Upper lobe of left lung (tissue), 6 donors: ENCODE data around the gene APOL3. TPM values are rescaled to one million over a fixed set of nuclear protein-coding genes. Genes with fewer than 3 reads are reported as not detected.

Experiments used
- ATAC-seq, 2 donors: fragments of 200-7000 bp; cut with Tn5 transposase; one replicate each; pipeline ENCODE4 v1.9.1; 2022; ENCODE audit warnings: mild to moderate bottlenecking in 2 of 2, moderate library complexity in 2 of 2; ENCODE audit not compliant: low FRiP score in 2 of 2
- DNase-seq, 2 donors: peaks; one replicate each; pipeline ENCODE4 v3.0.0-alpha.2; 2019 to 2020
- H3K27ac ChIP-seq, 4 donors: fragments of 200-600 bp; sonication (generic); one replicate each; pipeline ENCODE4 v1.5.1; 2016 to 2019
- H3K27me3 ChIP-seq, 4 donors: fragments of 200-600 bp; sonication (generic); one replicate each; pipeline ENCODE4 v1.5.1; 2017 to 2019
- H3K36me3 ChIP-seq, 4 donors: fragments of 200-600 bp; sonication (generic); one replicate each; pipeline ENCODE4 v1.5.1; 2016 to 2019
- H3K4me1 ChIP-seq, 4 donors: fragments of 200-600 bp; sonication (generic); one replicate each; pipeline ENCODE4 v1.5.1; 2018 to 2019
- H3K4me3 ChIP-seq, 4 donors: fragments of 200-600 bp; sonication (generic); one replicate each; pipeline ENCODE4 v1.5.1; 2017 to 2019; ENCODE audit warnings: mild to moderate bottlenecking in 2 of 4, moderate library complexity in 1 of 4
- H3K9me3 ChIP-seq, 4 donors: fragments of 200-600 bp; sonication (generic); one replicate each; pipeline ENCODE4 v1.5.1; 2018 to 2019
- EP300 ChIP-seq, 4 donors: sonication (generic); formaldehyde crosslinking; IDR thresholded peaks; one replicate each; pipeline ENCODE4 v1.5.1; 2017; ENCODE audit warnings: antibody characterized with exemption in 4 of 4, control low read depth in 2 of 4
- POLR2A ChIP-seq, 4 donors: fragments of 450-650 bp; IDR thresholded peaks; one replicate each; pipeline ENCODE4 v1.5.1; 2016 to 2017; ENCODE audit warnings: antibody characterized with exemption in 4 of 4, mild to moderate bottlenecking in 2 of 4
- POLR2AphosphoS5 ChIP-seq, 2 donors: sonication (generic); formaldehyde crosslinking; IDR thresholded peaks; one replicate each; pipeline ENCODE4 v1.5.1; 2017; ENCODE audit warnings: antibody characterized with exemption in 2 of 2
- WGBS, 2 donors: methylation state at CpG; one replicate each; pipeline ENCODE4 v1.1.5; 2017 to 2018; 5-methylcytosine and 5-hydroxymethylcytosine counted together
- total RNA-seq, 6 donors: library from RNA; depleted of rRNA in 4 of 6; stranded (reverse); fragments of >200 nt in 4 of 6; gene quantifications; one replicate each; pipeline versions ENCODE4 v1.1.0 to v1.2.1, GENCODE V29; 2016 to 2021
- TF ChIP-seq, protein P1 (sequence below), 6 experiments: fragments of 450-650 bp in 4 of 6; fragments of 200-600 bp in 2 of 6; sonication (generic) in 2 of 6; IDR thresholded peaks; one replicate each; pipeline ENCODE4 v1.5.1; 2016 to 2019; ENCODE audit warnings: antibody characterized with exemption in 6 of 6
- donor health status: DM: no; HTN: no; CAD: no; lungs with moderate emphysema.
- donor health status: DM: no; HTN: yes; CAD: no; lungs with severe emphysema.

Gene APOL3
- total RNA-seq, 6 donors from 2014 or later: 40.4 to 88.0 (median 54.5) TPM

DNA sequence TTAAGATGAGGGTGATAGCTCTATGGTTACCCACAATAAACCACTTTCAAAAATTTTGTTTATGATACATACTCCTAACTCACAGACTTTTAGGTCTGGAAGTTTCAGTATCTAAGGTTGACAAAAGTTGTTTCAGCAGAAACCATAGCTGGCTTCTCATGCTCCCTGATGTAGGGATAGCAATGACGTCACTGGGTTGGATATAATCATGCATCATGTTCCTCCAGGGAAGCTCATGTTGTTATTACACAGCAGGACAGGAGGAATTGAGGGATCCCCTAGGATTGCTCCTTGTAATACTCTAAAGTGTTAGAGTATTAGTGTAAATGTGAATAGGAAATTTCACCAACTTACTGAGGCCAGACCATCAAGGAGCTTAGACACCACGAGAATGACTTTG, 23.6 kb downstream of the APOL3 start:
- Histone ChIP-seq H3K27me3 (no peaks in the 10 kb centered on the region), H3K4me1 (peaks cover 0 to 8% (median 4%) of the 10 kb centered on the region in 4 donors), H3K27ac (no peak overlapping the region), H3K4me3 (no peak overlapping the region), H3K36me3 (peaks cover 8 to 21% (median 21%) of the 10 kb centered on the region in 4 donors), H3K9me3 (no peaks in the 10 kb centered on the region)
- no peak for TF ChIP-seq POLR2AphosphoS5 (IDR thresholded peaks at IDR 0.05)
- TF ChIP-seq, protein P1, sequence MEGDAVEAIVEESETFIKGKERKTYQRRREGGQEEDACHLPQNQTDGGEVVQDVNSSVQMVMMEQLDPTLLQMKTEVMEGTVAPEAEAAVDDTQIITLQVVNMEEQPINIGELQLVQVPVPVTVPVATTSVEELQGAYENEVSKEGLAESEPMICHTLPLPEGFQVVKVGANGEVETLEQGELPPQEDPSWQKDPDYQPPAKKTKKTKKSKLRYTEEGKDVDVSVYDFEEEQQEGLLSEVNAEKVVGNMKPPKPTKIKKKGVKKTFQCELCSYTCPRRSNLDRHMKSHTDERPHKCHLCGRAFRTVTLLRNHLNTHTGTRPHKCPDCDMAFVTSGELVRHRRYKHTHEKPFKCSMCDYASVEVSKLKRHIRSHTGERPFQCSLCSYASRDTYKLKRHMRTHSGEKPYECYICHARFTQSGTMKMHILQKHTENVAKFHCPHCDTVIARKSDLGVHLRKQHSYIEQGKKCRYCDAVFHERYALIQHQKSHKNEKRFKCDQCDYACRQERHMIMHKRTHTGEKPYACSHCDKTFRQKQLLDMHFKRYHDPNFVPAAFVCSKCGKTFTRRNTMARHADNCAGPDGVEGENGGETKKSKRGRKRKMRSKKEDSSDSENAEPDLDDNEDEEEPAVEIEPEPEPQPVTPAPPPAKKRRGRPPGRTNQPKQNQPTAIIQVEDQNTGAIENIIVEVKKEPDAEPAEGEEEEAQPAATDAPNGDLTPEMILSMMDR (IDR thresholded peaks at IDR 0.05): no peak
- TF ChIP-seq POLR2A (IDR thresholded peaks at IDR 0.05): no peak
- TF ChIP-seq EP300 (IDR thresholded peaks at IDR 0.05): no peak
- WGBS, 2 donors: 78 to 82% methylated on average over 2 of the region's 2 CpGs
- DNase-seq (no peak), ATAC-seq (peak in 1 of 2 donors; percentile 60)

DNA sequence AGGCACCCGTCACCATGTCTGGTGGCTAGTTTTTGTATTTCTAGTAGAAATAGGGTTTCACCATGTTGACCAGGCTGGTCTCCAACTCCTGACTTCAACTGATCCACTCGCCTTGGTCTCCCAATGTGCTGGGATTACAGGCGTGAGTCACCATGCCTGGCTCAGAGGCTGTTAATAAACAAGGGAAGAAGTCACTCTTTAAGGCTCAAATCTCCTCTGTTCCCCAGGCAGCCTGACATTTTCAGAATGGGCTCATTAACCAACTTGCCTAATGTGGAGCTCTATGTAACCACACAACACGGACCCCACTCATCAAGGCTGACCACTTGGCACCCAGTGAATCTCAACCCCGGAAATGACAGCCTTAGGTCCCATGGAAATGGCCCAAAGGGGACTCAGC, 24.1 kb downstream of the APOL3 start:
- peaks cover 0 to 8% (median 4%) of the 10 kb centered on the region in 4 donors for H3K4me1 ChIP-seq
- no peak overlapping the region for H3K4me3 ChIP-seq
- peak overlapping the region in 1 of 4 donors; percentile 17 for H3K27ac ChIP-seq
- ATAC-seq: peak in 1 of 2 donors; percentile 76
- no peaks in the 10 kb centered on the region for H3K9me3 ChIP-seq
- peaks cover 8 to 17% (median 16%) of the 10 kb centered on the region in 4 donors for H3K36me3 ChIP-seq
- TF ChIP-seq, protein P1 (IDR thresholded peaks at IDR 0.05): no peak
- TF ChIP-seq POLR2A (IDR thresholded peaks at IDR 0.05) (no peak), POLR2AphosphoS5 (IDR thresholded peaks at IDR 0.05) (no peak), EP300 (IDR thresholded peaks at IDR 0.05) (no peak)
- H3K27me3 ChIP-seq: no peaks in the 10 kb centered on the region
- no peak for DNase-seq
- WGBS, 2 donors: 89 to 94% methylated on average over 5 of the region's 5 CpGs

DNA sequence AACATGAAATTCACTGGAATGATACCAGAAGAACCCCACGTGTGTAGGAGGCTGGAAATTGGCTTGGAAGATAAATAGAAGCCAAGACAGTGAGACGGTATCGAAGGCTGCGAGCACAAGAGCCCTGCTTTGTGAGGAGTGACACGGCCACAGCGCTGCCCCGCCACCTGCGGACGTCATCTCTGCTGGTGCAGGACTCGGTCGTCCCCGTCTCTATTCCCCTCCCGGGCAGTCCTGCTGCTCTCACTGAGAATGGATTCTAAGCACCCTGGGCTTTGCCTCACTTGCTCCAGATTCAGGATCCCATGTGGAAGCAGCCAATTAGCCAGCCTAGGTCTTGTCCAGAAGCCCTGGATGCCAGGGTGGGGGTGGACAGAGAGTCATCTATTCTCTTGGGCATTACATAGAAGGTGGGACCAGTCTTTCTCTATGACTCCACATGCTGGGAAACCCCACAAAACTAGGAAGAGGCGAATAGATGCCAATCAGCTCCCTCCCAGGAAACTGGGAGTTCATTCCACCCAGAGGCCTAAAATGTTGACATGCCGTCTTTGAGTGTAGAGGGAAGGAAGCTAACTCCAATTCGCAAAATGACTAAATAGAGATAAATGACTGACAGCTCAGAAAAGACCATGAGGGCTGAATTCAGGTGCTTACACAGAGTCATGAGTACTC, 25.1 kb downstream of the APOL3 start:
- Histone ChIP-seq H3K9me3 (no peaks in the 10 kb centered on the region), H3K27ac (no peak overlapping the region), H3K4me3 (no peak overlapping the region), H3K4me1 (peaks cover 0 to 8% (median 4%) of the 10 kb centered on the region in 4 donors), H3K27me3 (no peaks in the 10 kb centered on the region), H3K36me3 (peaks cover 0 to 7% (median 6%) of the 10 kb centered on the region in 4 donors)
- TF ChIP-seq, protein P1 (IDR thresholded peaks at IDR 0.05): no peak
- TF ChIP-seq POLR2AphosphoS5 (IDR thresholded peaks at IDR 0.05): no peak
- TF ChIP-seq POLR2A (IDR thresholded peaks at IDR 0.05): no peak
- no peak for TF ChIP-seq EP300 (IDR thresholded peaks at IDR 0.05)
- ATAC-seq (no peak), DNase-seq (no peak)
- WGBS, 2 donors: 78 to 86% methylated on average over 16 of the region's 16 CpGs

DNA sequence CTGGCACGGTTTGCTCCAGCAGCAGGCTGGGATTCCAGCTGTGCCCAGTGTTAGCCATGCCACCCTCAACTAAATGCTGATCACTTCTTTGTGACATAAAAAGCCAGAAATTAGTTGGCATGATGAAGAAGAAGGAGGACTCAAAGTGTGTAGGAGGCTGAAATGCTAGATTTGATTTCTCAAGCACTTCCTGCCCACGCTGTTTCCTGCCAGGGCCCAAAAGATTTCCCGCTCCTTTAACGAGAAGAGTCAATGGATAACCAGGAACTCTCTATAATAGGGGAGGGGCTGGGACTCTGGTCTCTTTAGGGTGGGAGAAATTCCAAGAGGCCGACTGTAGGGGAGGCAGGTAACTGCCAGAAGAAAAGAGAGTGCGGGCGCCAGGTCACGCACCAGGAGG, 26.4 kb downstream of the APOL3 start:
- Histone ChIP-seq H3K27ac (no peak overlapping the region), H3K9me3 (no peaks in the 10 kb centered on the region), H3K27me3 (no peaks in the 10 kb centered on the region), H3K4me3 (no peak overlapping the region), H3K4me1 (peaks cover 3 to 8% (median 6%) of the 10 kb centered on the region in 4 donors), H3K36me3 (no peaks in the 10 kb centered on the region)
- 51 to 52% methylated on average over 8 of the region's 8 CpGs for WGBS, 2 donors
- DNase-seq (no peak), ATAC-seq (no peak)
- no peak for TF ChIP-seq EP300 (IDR thresholded peaks at IDR 0.05)
- TF ChIP-seq, protein P1 (IDR thresholded peaks at IDR 0.05): no peak
- TF ChIP-seq POLR2A (IDR thresholded peaks at IDR 0.05): no peak
- no peak for TF ChIP-seq POLR2AphosphoS5 (IDR thresholded peaks at IDR 0.05)

DNA sequence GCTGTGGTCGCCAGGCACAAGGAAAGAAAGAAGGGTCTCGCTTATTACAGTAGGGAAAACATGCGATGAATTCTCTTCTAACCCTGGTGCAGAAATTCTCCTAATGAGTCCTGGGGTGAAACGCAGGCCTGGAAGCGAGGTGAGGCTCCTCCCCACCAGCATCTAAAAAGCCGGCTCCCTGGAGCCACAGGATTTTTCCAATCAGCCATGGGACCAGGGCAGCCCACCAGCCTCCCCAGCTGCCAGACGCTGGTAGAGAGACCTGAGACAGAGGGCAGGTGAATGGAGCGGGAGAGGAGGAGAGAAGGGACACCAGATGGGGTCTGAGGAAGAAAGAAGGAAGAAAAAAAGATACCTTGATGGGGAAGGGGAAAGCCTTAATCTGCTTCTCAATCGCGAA, 28.6 kb downstream of the APOL3 start:
- ATAC-seq: no peak
- WGBS, 2 donors: 88% methylated on average over 10 of the region's 10 CpGs
- Histone ChIP-seq H3K9me3 (no peaks in the 10 kb centered on the region), H3K27me3 (no peaks in the 10 kb centered on the region), H3K4me1 (peaks cover 3 to 8% (median 6%) of the 10 kb centered on the region in 4 donors), H3K36me3 (no peaks in the 10 kb centered on the region), H3K4me3 (no peak overlapping the region), H3K27ac (no peak overlapping the region)
- DNase-seq: no peak
- TF ChIP-seq EP300 (IDR thresholded peaks at IDR 0.05) (no peak), POLR2AphosphoS5 (IDR thresholded peaks at IDR 0.05) (no peak), POLR2A (IDR thresholded peaks at IDR 0.05) (no peak)
- TF ChIP-seq, protein P1 (IDR thresholded peaks at IDR 0.05): no peak
